Keratinocyte (primary cell): ENCODE results near the gene SLC25A39. TPM values are rescaled to one million over a fixed set of nuclear protein-coding genes. Genes with fewer than 3 reads are reported as not detected.

Source experiments
- DNase-seq: peaks from one replicate; pipeline ENCODE4 v3.0.0-alpha.2; 2011; ENCODE audit warnings: low read depth, missing footprints, low spot score
- FAIRE-seq: peaks from 2 replicates; lab custom pipeline; 2011; peaks lifted over from hg19 to GRCh38; lab: Jason Lieb, UNC
- H2AFZ ChIP-seq: 2 replicates; pipeline ENCODE4 v1.6.0; 2012; ENCODE audit warnings: low read length, control low read depth, inconsistent platforms; ENCODE audit not compliant: control insufficient read depth
- H3K27ac ChIP-seq: 2 replicates; pipeline ENCODE4 v1.5.1; 2011; ENCODE audit warnings: low read length; ENCODE audit not compliant: control insufficient read depth, insufficient read depth
- H3K27me3 ChIP-seq: 3 replicates; pipeline ENCODE4 v1.6.0; 2011; ENCODE audit warnings: low read length; ENCODE audit not compliant: control insufficient read depth, insufficient read depth; ENCODE audit errors: extremely low read depth
- H3K36me3 ChIP-seq, 2 experiments: 2 replicates in 1 of 2; 3 replicates in 1 of 2; pipeline ENCODE4 v1.5.1; 2011; ENCODE audit warnings: low read length in 2 of 2, mild to moderate bottlenecking in 1 of 2; ENCODE audit not compliant: control insufficient read depth in 2 of 2, insufficient read depth in 2 of 2; ENCODE audit errors: extremely low read depth in 1 of 2
- H3K4me1 ChIP-seq: 3 replicates; pipeline ENCODE4 v1.5.1; 2011; ENCODE audit warnings: low read length; ENCODE audit not compliant: control insufficient read depth, insufficient read depth; ENCODE audit errors: extremely low read depth
- H3K4me2 ChIP-seq: 3 replicates; pipeline ENCODE4 v1.6.0; 2011; ENCODE audit warnings: low read depth, low read length; ENCODE audit not compliant: control insufficient read depth, insufficient read depth; ENCODE audit errors: extremely low read depth
- H3K4me3 ChIP-seq, 3 experiments: fragments of 200-600 bp in 1 of 3; sonication (generic) in 1 of 3; 2 replicates in 2 of 3; 3 replicates in 1 of 3; pipeline ENCODE4 v1.5.1; 2011 to 2016; ENCODE audit warnings: low read length in 3 of 3, mild to moderate bottlenecking in 3 of 3, control low read depth in 2 of 3, inconsistent platforms in 1 of 3, low read depth in 1 of 3, mixed read lengths in 1 of 3, mixed run types in 1 of 3, moderate library complexity in 1 of 3; ENCODE audit not compliant: control insufficient read depth in 2 of 3, insufficient read depth in 2 of 3; ENCODE audit errors: extremely low read depth in 1 of 3
- H3K79me2 ChIP-seq: 2 replicates; pipeline ENCODE4 v1.6.0; 2012; ENCODE audit warnings: low read length; ENCODE audit not compliant: control insufficient read depth, insufficient read depth
- H3K9ac ChIP-seq: 3 replicates; pipeline ENCODE4 v1.6.0; 2011; ENCODE audit warnings: low read length; ENCODE audit not compliant: control insufficient read depth, insufficient read depth; ENCODE audit errors: extremely low read depth
- H3K9me1 ChIP-seq: 3 replicates; pipeline ENCODE4 v1.6.0; 2011; ENCODE audit warnings: low read length; ENCODE audit not compliant: control insufficient read depth, insufficient read depth; ENCODE audit errors: extremely low read depth
- H3K9me3 ChIP-seq: 2 replicates; pipeline ENCODE4 v1.5.1; 2012; ENCODE audit warnings: low read depth, low read length; ENCODE audit not compliant: control insufficient read depth
- H4K20me1 ChIP-seq: 3 replicates; pipeline ENCODE4 v1.6.0; 2011; ENCODE audit warnings: low read length; ENCODE audit not compliant: control insufficient read depth, insufficient read depth; ENCODE audit errors: extremely low read depth
- EZH2 ChIP-seq: IDR thresholded peaks from one replicate; pipeline ENCODE4 v1.6.1; 2012; ENCODE audit warnings: inconsistent platforms, mild to moderate bottlenecking, low read length, moderate library complexity
- dilution Hi-C: fragments of 300-500 bp; cut with MboI; formaldehyde crosslinking; loops from one replicate; pipeline ENCODE4 v1.7.0; 2020; ENCODE audit warnings: low sequenced_read_pairs; ENCODE audit not compliant: extremely low pct_ligation_motif_present
- polyA plus RNA-seq, 5 experiments: library from polyadenylated mRNA; depleted of rRNA in 3 of 5; stranded (reverse) in 3 of 5; stranded (forward) in 1 of 5; unstranded in 1 of 5; fragments of >200 nt; gene quantifications; 1 replicate in 1 of 5; 2 replicates in 3 of 5; 3 replicates in 1 of 5; pipeline versions ENCODE4 v1.2.1 to v1.2.3, GENCODE V29; 2011 to 2012; ENCODE audit warnings: missing spikeins in 2 of 5, low read depth in 1 of 5, low replicate concordance in 1 of 5
- TF ChIP-seq, protein P1 (sequence below), 3 experiments: IDR thresholded peaks in 1 of 3; conservative IDR thresholded peaks in 1 of 3; optimal IDR thresholded peaks in 1 of 3; 2 replicates in 2 of 3; 3 replicates in 1 of 3; pipeline versions ENCODE3 to v1.5.1; 2011; ENCODE audit warnings: low read length in 3 of 3, mild to moderate bottlenecking in 3 of 3, moderate library complexity in 2 of 3, control low read depth in 1 of 3, inconsistent platforms in 1 of 3; ENCODE audit not compliant: insufficient read depth in 2 of 3; ENCODE audit errors: extremely low read depth in 1 of 3

SLC25A39 gene
- polyA plus RNA-seq, 1 donor (not counting 4 experiments of a cell fraction or from before 2014, with no cell fraction given), result 108 TPM

DNA sequence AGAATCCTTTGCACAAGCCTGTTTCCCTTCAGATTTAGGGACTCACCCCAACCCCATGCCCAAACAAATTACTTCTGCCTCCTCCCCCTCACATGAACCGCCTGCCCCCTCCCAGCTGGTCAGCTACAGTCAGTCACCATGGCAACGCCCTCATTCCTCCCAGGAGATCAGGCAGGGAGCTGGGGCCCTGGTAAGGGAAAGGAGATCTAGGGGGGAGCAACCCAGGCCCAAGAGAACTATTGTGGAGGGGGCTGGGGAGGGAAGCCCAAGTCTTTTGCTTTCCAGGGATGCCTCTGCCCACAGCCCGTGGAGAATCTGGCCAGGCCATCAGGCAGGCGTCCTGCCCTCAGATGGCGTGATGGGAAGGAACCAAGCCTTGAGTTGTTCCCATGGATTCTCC is 36.2 kb upstream of the SLC25A39 start:
- Histone ChIP-seq H3K9me3 (no peaks in the 10 kb centered on the region), H3K4me3 (no peak overlapping the region), H3K4me1 (no peaks in the 10 kb centered on the region), H3K9ac (no peak overlapping the region), H3K4me2 (no peak overlapping the region), H4K20me1 (no peaks in the 10 kb centered on the region), H3K27me3 (peaks cover 10% of the 10 kb centered on the region), H3K27ac (no peak overlapping the region), H3K79me2 (no peaks in the 10 kb centered on the region), H3K9me1 (no peaks in the 10 kb centered on the region), H3K36me3 (no peaks in the 10 kb centered on the region), H2AFZ (no peak overlapping the region)
- TF ChIP-seq, protein P1, sequence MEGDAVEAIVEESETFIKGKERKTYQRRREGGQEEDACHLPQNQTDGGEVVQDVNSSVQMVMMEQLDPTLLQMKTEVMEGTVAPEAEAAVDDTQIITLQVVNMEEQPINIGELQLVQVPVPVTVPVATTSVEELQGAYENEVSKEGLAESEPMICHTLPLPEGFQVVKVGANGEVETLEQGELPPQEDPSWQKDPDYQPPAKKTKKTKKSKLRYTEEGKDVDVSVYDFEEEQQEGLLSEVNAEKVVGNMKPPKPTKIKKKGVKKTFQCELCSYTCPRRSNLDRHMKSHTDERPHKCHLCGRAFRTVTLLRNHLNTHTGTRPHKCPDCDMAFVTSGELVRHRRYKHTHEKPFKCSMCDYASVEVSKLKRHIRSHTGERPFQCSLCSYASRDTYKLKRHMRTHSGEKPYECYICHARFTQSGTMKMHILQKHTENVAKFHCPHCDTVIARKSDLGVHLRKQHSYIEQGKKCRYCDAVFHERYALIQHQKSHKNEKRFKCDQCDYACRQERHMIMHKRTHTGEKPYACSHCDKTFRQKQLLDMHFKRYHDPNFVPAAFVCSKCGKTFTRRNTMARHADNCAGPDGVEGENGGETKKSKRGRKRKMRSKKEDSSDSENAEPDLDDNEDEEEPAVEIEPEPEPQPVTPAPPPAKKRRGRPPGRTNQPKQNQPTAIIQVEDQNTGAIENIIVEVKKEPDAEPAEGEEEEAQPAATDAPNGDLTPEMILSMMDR (optimal IDR thresholded peaks at IDR 0.05 in 1 of 3, IDR thresholded peaks at IDR 0.05 in 1 of 3, conservative IDR thresholded peaks at IDR 0.05 in 1 of 3; ENCODE audit: extremely low read depth in 1 of 3, insufficient read depth in 2 of 3, low read length in 3 of 3), result no peak
- TF ChIP-seq EZH2, result no peak
- no peak for FAIRE-seq
- dilution Hi-C loops, result no loop called here
- DNase-seq, result no peak

DNA sequence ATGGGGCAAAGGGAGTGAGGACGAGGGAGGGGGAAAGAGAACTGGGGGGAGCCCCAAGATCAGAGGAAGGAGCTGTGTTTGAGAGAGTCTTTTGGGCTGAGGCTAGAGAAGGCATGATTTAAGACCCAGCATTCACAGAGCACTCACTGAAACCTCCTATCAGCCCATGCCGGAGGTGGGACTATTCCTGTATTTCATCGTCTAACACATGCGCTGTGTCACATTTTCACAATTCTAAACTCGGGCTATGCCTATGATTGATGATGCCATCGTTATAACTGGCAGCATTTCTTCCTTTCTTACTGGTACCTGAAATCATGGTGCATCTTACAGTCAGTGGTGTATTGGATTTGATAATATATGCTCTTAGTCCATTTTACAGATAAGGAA is 35.5 kb upstream of the SLC25A39 start:
- DNase-seq, result no peak
- H3K4me1 ChIP-seq, result no peaks in the 10 kb centered on the region
- H3K27me3 ChIP-seq, result peaks cover 11% of the 10 kb centered on the region
- H3K36me3 ChIP-seq, result no peaks in the 10 kb centered on the region
- TF ChIP-seq EZH2, result no peak
- TF ChIP-seq, protein P1 (optimal IDR thresholded peaks at IDR 0.05 in 1 of 3, IDR thresholded peaks at IDR 0.05 in 1 of 3, conservative IDR thresholded peaks at IDR 0.05 in 1 of 3; ENCODE audit: extremely low read depth in 1 of 3, insufficient read depth in 2 of 3, low read length in 3 of 3), result no peak
- no peak for FAIRE-seq
- no peak overlapping the region for H3K4me2 ChIP-seq
- H2AFZ ChIP-seq, result no peak overlapping the region
- no peaks in the 10 kb centered on the region for H3K9me1 ChIP-seq
- H4K20me1 ChIP-seq, result no peaks in the 10 kb centered on the region
- no peaks in the 10 kb centered on the region for H3K79me2 ChIP-seq
- dilution Hi-C loops, result no loop called here
- H3K9ac ChIP-seq, result no peak overlapping the region
- no peak overlapping the region for H3K27ac ChIP-seq
- no peaks in the 10 kb centered on the region for H3K9me3 ChIP-seq
- H3K4me3 ChIP-seq, result no peak overlapping the region
